SK-N-SH (cell line): Measurements from ENCODE around the gene APRT. TPM values are rescaled to one million over a fixed set of nuclear protein-coding genes. Genes with fewer than 3 reads are reported as not detected.

ENCODE experiments used
- CTCF ChIA-PET: fragments of 300-600, 350-600 bp; formaldehyde crosslinking; extraction: SDS; loops from one replicate; lab custom pipeline; 2021; lab: Yijun Ruan, JAX
- POLR2A ChIA-PET: fragments of 350-600 bp; sonication (Branson Sonifier 250); formaldehyde crosslinking; extraction: SDS; loops from one replicate; lab custom pipeline; 2020; ENCODE audit warnings: antibody characterized with exemption, inconsistent platforms; lab: Yijun Ruan, JAX
- DNase-seq: peaks from one replicate; pipeline ENCODE4 v3.0.0; 2012
- H2AFZ ChIP-seq: fragments of 200-600 bp; sonication (generic); 2 replicates; pipeline ENCODE4 v1.8.1; 2016; ENCODE audit warnings: antibody characterized with exemption, mild to moderate bottlenecking, low read depth
- H3F3A ChIP-seq: fragments of 200-600 bp; sonication (generic); replicated peaks from 2 replicates; pipeline ENCODE3; 2016; ENCODE audit warnings: antibody characterized with exemption, mild to moderate bottlenecking; ENCODE audit not compliant: insufficient read depth
- H3K27ac ChIP-seq, 2 experiments: fragments of 200-500 bp in 1 of 2; fragments of 200-600 bp in 1 of 2; sonication (Bioruptor generic) in 1 of 2; sonication (generic), shearing (Covaris generic) in 1 of 2; 2 replicates each; pipeline versions ENCODE4 v1.5.1 to v1.6.1; 2014 to 2016; ENCODE audit warnings: low read depth in 2 of 2, inconsistent platforms in 1 of 2, low read length in 1 of 2, mild to moderate bottlenecking in 1 of 2, mixed read lengths in 1 of 2
- H3K27me3 ChIP-seq: fragments of 200-600 bp; sonication (generic), shearing (Covaris generic); 2 replicates; pipeline ENCODE4 v1.6.1; 2016; ENCODE audit warnings: mixed run types; ENCODE audit not compliant: insufficient read depth
- H3K36me3 ChIP-seq, 2 experiments: fragments of 200-500 bp in 1 of 2; fragments of 200-600 bp in 1 of 2; sonication (Bioruptor generic) in 1 of 2; sonication (generic) in 1 of 2; replicated peaks in 1 of 2; 2 replicates each; pipeline versions ENCODE3 to v1.5.1; 2014 to 2016; ENCODE audit warnings: low read length in 1 of 2, mild to moderate bottlenecking in 1 of 2; ENCODE audit not compliant: insufficient read depth in 2 of 2, control insufficient read depth in 1 of 2
- H3K4me1 ChIP-seq, 2 experiments: fragments of 200-500 bp in 1 of 2; fragments of 200-600 bp in 1 of 2; sonication (Bioruptor generic) in 1 of 2; sonication (generic), shearing (Covaris generic) in 1 of 2; 2 replicates each; pipeline versions ENCODE4 v1.5.1 to v1.6.1; 2014 to 2016; ENCODE audit warnings: low read depth in 1 of 2, low read length in 1 of 2, mixed run types in 1 of 2; ENCODE audit not compliant: insufficient read depth in 2 of 2, control insufficient read depth in 1 of 2
- H3K4me2 ChIP-seq: fragments of 200-600 bp; sonication (generic), shearing (Covaris generic); 2 replicates; pipeline ENCODE4 v1.6.1; 2017; ENCODE audit warnings: mixed run types
- H3K4me3 ChIP-seq, 2 experiments: fragments of 200-500 bp in 1 of 2; fragments of 200-600 bp in 1 of 2; sonication (Bioruptor generic) in 1 of 2; sonication (generic), shearing (Covaris generic) in 1 of 2; 2 replicates each; pipeline versions ENCODE4 v1.5.1 to v1.8.1; 2014 to 2016; ENCODE audit warnings: low read depth in 2 of 2, inconsistent platforms in 1 of 2, low read length in 1 of 2, mild to moderate bottlenecking in 1 of 2, mixed read lengths in 1 of 2, moderate library complexity in 1 of 2
- H3K79me2 ChIP-seq: fragments of 200-600 bp; sonication (generic); 2 replicates; pipeline ENCODE4 v1.8.1; 2017; ENCODE audit warnings: mild to moderate bottlenecking; ENCODE audit not compliant: insufficient read depth
- H3K9ac ChIP-seq: fragments of 200-600 bp; sonication (generic); 2 replicates; pipeline ENCODE4 v1.6.1; 2017; ENCODE audit warnings: mixed run types
- H3K9me2 ChIP-seq: fragments of 200-600 bp; sonication (generic); 2 replicates; pipeline ENCODE4 v1.6.1; 2017; ENCODE audit warnings: mixed run types
- H3K9me3 ChIP-seq: fragments of 200-600 bp; sonication (generic); 2 replicates; pipeline ENCODE4 v1.6.1; 2017; ENCODE audit warnings: mixed run types, mild to moderate bottlenecking, moderate library complexity
- H4K20me1 ChIP-seq: fragments of 200-600 bp; sonication (generic); 2 replicates; pipeline ENCODE4 v1.6.1; 2017; ENCODE audit warnings: mild to moderate bottlenecking, mixed run types; ENCODE audit not compliant: insufficient read depth
- CHD2 ChIP-seq: fragments of 150-350 bp; IDR thresholded peaks from 2 replicates; pipeline ENCODE4 v1.6.1; 2018; ENCODE audit warnings: low read length; ENCODE audit not compliant: partially characterized antibody
- EP300 ChIP-seq, 2 experiments: IDR thresholded peaks; 2 replicates each; pipeline versions ENCODE4 v1.4.0 to v1.6.1; 2012; ENCODE audit warnings: borderline replicate concordance in 1 of 2, low read depth in 1 of 2, low read length in 1 of 2
- FOSL2 ChIP-seq: IDR thresholded peaks from 2 replicates; pipeline ENCODE4 v1.4.0; 2012; ENCODE audit warnings: low read depth, mild to moderate bottlenecking, moderate library complexity, borderline replicate concordance
- FOXJ3 ChIP-seq: sonication (generic); formaldehyde crosslinking; IDR thresholded peaks from 2 replicates; pipeline ENCODE4 v1.5.1; 2020; ENCODE audit warnings: mild to moderate bottlenecking, missing genetic modification reagents
- FOXM1 ChIP-seq: IDR thresholded peaks from 2 replicates; pipeline ENCODE4 v1.4.0; 2012; ENCODE audit warnings: low read depth, mild to moderate bottlenecking
- GABPA ChIP-seq: IDR thresholded peaks from 2 replicates; pipeline ENCODE4 v1.4.0; 2012; ENCODE audit warnings: low read depth, mild to moderate bottlenecking
- MAX ChIP-seq: IDR thresholded peaks from 2 replicates; pipeline ENCODE4 v1.4.0; 2012; ENCODE audit warnings: low read depth
- MEF2A ChIP-seq: IDR thresholded peaks from 2 replicates; pipeline ENCODE4 v1.4.0; 2012; ENCODE audit warnings: low read depth, borderline replicate concordance
- MXI1 ChIP-seq: IDR thresholded peaks from 2 replicates; pipeline ENCODE4 v1.6.1; 2012; ENCODE audit warnings: mild to moderate bottlenecking, low read depth, low read length, improper control_type of control experiment
- RAD21 ChIP-seq: IDR thresholded peaks from 2 replicates; pipeline ENCODE4 v1.6.1; 2012; ENCODE audit warnings: mild to moderate bottlenecking, low read length
- RCOR1 ChIP-seq: fragments of 150-350 bp; IDR thresholded peaks from 2 replicates; pipeline ENCODE4 v1.6.1; 2017; ENCODE audit warnings: antibody characterized with exemption, low read length
- RXRA ChIP-seq: IDR thresholded peaks from 2 replicates; pipeline ENCODE4 v1.4.0; 2012; ENCODE audit warnings: low read depth, mild to moderate bottlenecking, borderline replicate concordance
- SIN3A ChIP-seq: IDR thresholded peaks from 2 replicates; pipeline ENCODE4 v1.6.1; 2012; ENCODE audit warnings: low read depth, mild to moderate bottlenecking, low read length, moderate library complexity, borderline replicate concordance
- TAF1 ChIP-seq: IDR thresholded peaks from 2 replicates; pipeline ENCODE4 v1.6.1; 2012; ENCODE audit warnings: low read depth, mild to moderate bottlenecking, low read length, moderate library complexity, borderline replicate concordance
- TCF12 ChIP-seq: IDR thresholded peaks from 2 replicates; pipeline ENCODE4 v1.4.0; 2012
- TEAD4 ChIP-seq: IDR thresholded peaks from 2 replicates; pipeline ENCODE4 v1.4.0; 2012; ENCODE audit warnings: mild to moderate bottlenecking, borderline replicate concordance; ENCODE audit not compliant: insufficient read depth
- USF1 ChIP-seq: IDR thresholded peaks from 2 replicates; pipeline ENCODE4 v1.4.0; 2012; ENCODE audit warnings: low read depth, borderline replicate concordance
- WGBS: methylation state at CpG from one replicate; pipeline ENCODE4 v1.1.6; 2017; ENCODE audit warnings: low lambda C conversion rate; 5-methylcytosine and 5-hydroxymethylcytosine counted together
- polyA plus RNA-seq, 3 experiments: library from polyadenylated mRNA; depleted of rRNA; stranded (reverse); fragments of >200 nt; gene quantifications; 2 replicates each; pipeline ENCODE4 v1.2.3, GENCODE V29; 2012
- TF ChIP-seq, protein P1 (sequence below): fragments of 150-350 bp; IDR thresholded peaks from 2 replicates; pipeline ENCODE4 v1.6.1; 2016; ENCODE audit warnings: mild to moderate bottlenecking, low read depth, low read length
- TF ChIP-seq, protein P2 (sequence below): IDR thresholded peaks from 2 replicates; pipeline ENCODE4; 2012
- TF ChIP-seq, protein P3 (sequence below): IDR thresholded peaks from 2 replicates; pipeline ENCODE4 v1.6.1; 2012; ENCODE audit warnings: mild to moderate bottlenecking, low read depth, low read length, moderate library complexity

APRT gene
- polyA plus RNA-seq, 1 of the 3 experiments (the other 2 are of a cell fraction) = 192 TPM

- no peak overlapping the region for H3K4me3 ChIP-seq
- no peak overlapping the region for H3K4me2 ChIP-seq
- H3F3A ChIP-seq = peaks cover 23% of the 10 kb centered on the region
- H3K36me3 ChIP-seq = peaks cover 0 to 32% of the 10 kb centered on the region in 2 experiments
- H2AFZ ChIP-seq = no peak overlapping the region
- H3K79me2 ChIP-seq = peaks cover 32% of the 10 kb centered on the region
- CTCF ChIA-PET = interaction anchor here (1.3 to 2.0 kb wide), 2 partner anchors 8 to 50 kb away, joined by 5 to 12 read pairs; partner anchors contain the start of genes GALNS and TRAPPC2L
- peaks cover 25% of the 10 kb centered on the region for H4K20me1 ChIP-seq
- TF ChIP-seq, protein P1, sequence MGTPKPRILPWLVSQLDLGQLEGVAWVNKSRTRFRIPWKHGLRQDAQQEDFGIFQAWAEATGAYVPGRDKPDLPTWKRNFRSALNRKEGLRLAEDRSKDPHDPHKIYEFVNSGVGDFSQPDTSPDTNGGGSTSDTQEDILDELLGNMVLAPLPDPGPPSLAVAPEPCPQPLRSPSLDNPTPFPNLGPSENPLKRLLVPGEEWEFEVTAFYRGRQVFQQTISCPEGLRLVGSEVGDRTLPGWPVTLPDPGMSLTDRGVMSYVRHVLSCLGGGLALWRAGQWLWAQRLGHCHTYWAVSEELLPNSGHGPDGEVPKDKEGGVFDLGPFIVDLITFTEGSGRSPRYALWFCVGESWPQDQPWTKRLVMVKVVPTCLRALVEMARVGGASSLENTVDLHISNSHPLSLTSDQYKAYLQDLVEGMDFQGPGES = no peak
- TF ChIP-seq, protein P2, sequence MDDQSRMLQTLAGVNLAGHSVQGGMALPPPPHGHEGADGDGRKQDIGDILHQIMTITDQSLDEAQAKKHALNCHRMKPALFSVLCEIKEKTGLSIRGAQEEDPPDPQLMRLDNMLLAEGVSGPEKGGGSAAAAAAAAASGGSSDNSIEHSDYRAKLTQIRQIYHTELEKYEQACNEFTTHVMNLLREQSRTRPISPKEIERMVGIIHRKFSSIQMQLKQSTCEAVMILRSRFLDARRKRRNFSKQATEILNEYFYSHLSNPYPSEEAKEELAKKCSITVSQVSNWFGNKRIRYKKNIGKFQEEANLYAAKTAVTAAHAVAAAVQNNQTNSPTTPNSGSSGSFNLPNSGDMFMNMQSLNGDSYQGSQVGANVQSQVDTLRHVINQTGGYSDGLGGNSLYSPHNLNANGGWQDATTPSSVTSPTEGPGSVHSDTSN = no peak
- TF ChIP-seq USF1 (no peak), FOXJ3 (no peak), RCOR1 (no peak), TAF1 (no peak), FOSL2 (no peak), CHD2 (no peak)
- POLR2A ChIA-PET = no interaction called here
- no peaks in the 10 kb centered on the region for H3K27me3 ChIP-seq
- no peaks in the 10 kb centered on the region for H3K9me3 ChIP-seq
- DNase-seq = no peak
- WGBS = 94% methylated on average over 20 of the region's 26 CpGs
- H3K9ac ChIP-seq = no peak overlapping the region
- no peaks in the 10 kb centered on the region for H3K9me2 ChIP-seq
- no peak overlapping the region for H3K27ac ChIP-seq
- H3K4me1 ChIP-seq = peaks cover 10 to 34% of the 10 kb centered on the region in 2 experiments; a peak in 2 of 4 replicates
Measured at GRCh38 chr16:88807626-88808453, 3.9 kb downstream of the APRT start.

DNA sequence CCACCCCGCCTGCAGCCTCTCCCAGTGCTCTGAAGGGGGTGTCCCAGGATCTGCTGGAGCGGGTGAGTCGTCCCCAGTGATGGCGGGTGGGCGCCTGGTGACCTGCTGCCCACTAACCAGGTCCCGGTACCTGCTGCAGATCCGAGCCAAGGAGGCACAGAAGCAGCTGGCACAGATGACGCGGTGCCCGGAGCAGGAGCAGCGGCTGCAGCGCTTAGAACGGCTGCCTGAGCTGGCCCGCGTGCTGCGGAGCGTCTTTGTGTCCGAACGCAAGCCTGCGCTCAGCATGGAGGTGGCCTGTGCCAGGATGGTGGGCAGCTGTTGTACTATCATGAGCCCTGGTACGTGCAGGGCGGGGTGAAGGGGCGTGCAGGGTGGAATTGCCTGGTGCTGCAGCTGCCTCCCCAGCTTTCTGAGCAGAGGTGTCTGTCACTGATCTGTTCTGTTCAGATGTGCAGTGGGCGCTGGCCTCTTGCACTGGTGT is 4.5 kb downstream of the APRT start:
- Histone ChIP-seq H3F3A (peaks cover 18% of the 10 kb centered on the region), H3K9ac (no peak overlapping the region), H3K27ac (no peak overlapping the region), H2AFZ (no peak overlapping the region), H3K36me3 (peaks cover 0 to 32% of the 10 kb centered on the region in 2 experiments), H3K4me2 (no peak overlapping the region), H3K9me2 (no peaks in the 10 kb centered on the region), H3K4me1 (peaks cover 10 to 33% of the 10 kb centered on the region in 2 experiments; a peak in 2 of 4 replicates), H3K9me3 (no peaks in the 10 kb centered on the region), H3K79me2 (peaks cover 36% of the 10 kb centered on the region), H3K4me3 (no peak overlapping the region), H4K20me1 (peaks cover 25% of the 10 kb centered on the region), H3K27me3 (no peaks in the 10 kb centered on the region)
- ChIA-PET CTCF (interaction anchor here (2.0 kb wide), 1 partner anchor 9 kb away, joined by 12 read pairs; no protein-coding TSS in a partner anchor), POLR2A (no interaction called here)
- WGBS = 100% methylated on average over 12 of the region's 24 CpGs
- no peak for DNase-seq
- TF ChIP-seq SIN3A = no peak
- no peak for TF ChIP-seq GABPA
- no peak for TF ChIP-seq FOXM1
- no peak for TF ChIP-seq MXI1
- TF ChIP-seq MAX = no peak
- TF ChIP-seq TEAD4 = no peak
- TF ChIP-seq TCF12 = no peak
- TF ChIP-seq, protein P3, sequence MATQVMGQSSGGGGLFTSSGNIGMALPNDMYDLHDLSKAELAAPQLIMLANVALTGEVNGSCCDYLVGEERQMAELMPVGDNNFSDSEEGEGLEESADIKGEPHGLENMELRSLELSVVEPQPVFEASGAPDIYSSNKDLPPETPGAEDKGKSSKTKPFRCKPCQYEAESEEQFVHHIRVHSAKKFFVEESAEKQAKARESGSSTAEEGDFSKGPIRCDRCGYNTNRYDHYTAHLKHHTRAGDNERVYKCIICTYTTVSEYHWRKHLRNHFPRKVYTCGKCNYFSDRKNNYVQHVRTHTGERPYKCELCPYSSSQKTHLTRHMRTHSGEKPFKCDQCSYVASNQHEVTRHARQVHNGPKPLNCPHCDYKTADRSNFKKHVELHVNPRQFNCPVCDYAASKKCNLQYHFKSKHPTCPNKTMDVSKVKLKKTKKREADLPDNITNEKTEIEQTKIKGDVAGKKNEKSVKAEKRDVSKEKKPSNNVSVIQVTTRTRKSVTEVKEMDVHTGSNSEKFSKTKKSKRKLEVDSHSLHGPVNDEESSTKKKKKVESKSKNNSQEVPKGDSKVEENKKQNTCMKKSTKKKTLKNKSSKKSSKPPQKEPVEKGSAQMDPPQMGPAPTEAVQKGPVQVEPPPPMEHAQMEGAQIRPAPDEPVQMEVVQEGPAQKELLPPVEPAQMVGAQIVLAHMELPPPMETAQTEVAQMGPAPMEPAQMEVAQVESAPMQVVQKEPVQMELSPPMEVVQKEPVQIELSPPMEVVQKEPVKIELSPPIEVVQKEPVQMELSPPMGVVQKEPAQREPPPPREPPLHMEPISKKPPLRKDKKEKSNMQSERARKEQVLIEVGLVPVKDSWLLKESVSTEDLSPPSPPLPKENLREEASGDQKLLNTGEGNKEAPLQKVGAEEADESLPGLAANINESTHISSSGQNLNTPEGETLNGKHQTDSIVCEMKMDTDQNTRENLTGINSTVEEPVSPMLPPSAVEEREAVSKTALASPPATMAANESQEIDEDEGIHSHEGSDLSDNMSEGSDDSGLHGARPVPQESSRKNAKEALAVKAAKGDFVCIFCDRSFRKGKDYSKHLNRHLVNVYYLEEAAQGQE = no peak
- TF ChIP-seq RAD21 = no peak
- TF ChIP-seq MEF2A = no peak
- TF ChIP-seq RXRA = no peak
- TF ChIP-seq EP300 (IDR thresholded peaks at IDR 0.05; ENCODE audit: borderline replicate concordance in 1 of 2, low read depth in 1 of 2, low read length in 1 of 2) = no peak
